CD4-positive, alpha-beta T cell (primary cell): ENCODE results near the gene MSL3B.
A peak's percentile ranks its signal among the peaks of the same experiment; 100 is the strongest.

Source experiments
- ATAC-seq: fragments of 200-7000 bp; cut with Tn5 transposase; one replicate; pipeline ENCODE4 v1.10.0; 2022; ENCODE audit warnings: mild to moderate bottlenecking; ENCODE audit not compliant: poor library complexity
- CTCF ChIA-PET: fragments of 350-600 bp; sonication (Branson Sonifier 250); formaldehyde crosslinking; loops from one replicate; lab custom pipeline; 2021; ENCODE audit warnings: antibody characterized with exemption, inconsistent platforms; lab: Charles Lee
- POLR2A ChIA-PET: fragments of 350-600 bp; sonication (Branson Sonifier 250); formaldehyde crosslinking; loops from one replicate; lab custom pipeline; 2021; ENCODE audit warnings: antibody characterized with exemption, inconsistent platforms; lab: Charles Lee
- DNase-seq, 14 experiments: peaks; one replicate each; pipeline ENCODE4 v3.0.0-alpha.2; 2013 to 2020; ENCODE audit warnings: mixed read lengths in 2 of 14
- H3K27ac ChIP-seq, 2 donors: one replicate each; pipeline versions ENCODE4 v1.5.1 to v1.7.0; 2013; ENCODE audit warnings: low read length in 2 of 2, low read depth in 1 of 2, mild to moderate bottlenecking in 1 of 2
- H3K27me3 ChIP-seq, 2 experiments: 1 replicate in 1 of 2; 2 replicates in 1 of 2; pipeline versions ENCODE4 v1.6.1 to v1.7.0; 2013; ENCODE audit warnings: low read length in 2 of 2, control low read depth in 1 of 2, mild to moderate bottlenecking in 1 of 2, moderate library complexity in 1 of 2; ENCODE audit not compliant: insufficient read depth in 2 of 2, control insufficient read depth in 1 of 2
- H3K36me3 ChIP-seq: one replicate; pipeline ENCODE4 v1.6.1; 2013; ENCODE audit warnings: low read length, control low read depth; ENCODE audit not compliant: insufficient read depth
- H3K4me1 ChIP-seq: one replicate; pipeline ENCODE4 v1.6.1; 2013; ENCODE audit warnings: low read length, control low read depth; ENCODE audit not compliant: insufficient read depth
- H3K4me3 ChIP-seq: one replicate; pipeline ENCODE4 v1.5.1; 2013; ENCODE audit warnings: mild to moderate bottlenecking, low read length, moderate library complexity
- H3K9me3 ChIP-seq, 2 experiments: 1 replicate in 1 of 2; 2 replicates in 1 of 2; pipeline versions ENCODE4 v1.6.1 to v1.7.0; 2013; ENCODE audit warnings: low read length in 2 of 2, mild to moderate bottlenecking in 2 of 2, control low read depth in 1 of 2, moderate library complexity in 1 of 2; ENCODE audit not compliant: control insufficient read depth in 1 of 2, insufficient read depth in 1 of 2
- H3K27ac Mint-ChIP-seq: one replicate; pipeline ENCODE4 v1.8.0; 2020; ENCODE audit warnings: mixed read lengths
- H3K27me3 Mint-ChIP-seq: one replicate; pipeline ENCODE4 v1.8.0; 2021; ENCODE audit warnings: mixed read lengths
- H3K36me3 Mint-ChIP-seq: one replicate; pipeline ENCODE4 v1.8.0; 2021; ENCODE audit warnings: low read depth, mixed read lengths
- H3K4me1 Mint-ChIP-seq: one replicate; pipeline ENCODE4 v1.8.0; 2021; ENCODE audit warnings: low read depth, mixed read lengths
- H3K4me3 Mint-ChIP-seq: one replicate; pipeline ENCODE4 v1.8.0; 2020; ENCODE audit warnings: mild to moderate bottlenecking, mixed read lengths
- H3K9me3 Mint-ChIP-seq: one replicate; pipeline ENCODE4 v1.8.0; 2020; ENCODE audit warnings: mixed read lengths
- CTCF ChIP-seq: fragments of 200-600 bp; IDR thresholded peaks from one replicate; pipeline ENCODE4 v1.8.0; 2022; ENCODE audit warnings: antibody characterized with exemption, mild to moderate bottlenecking
- intact Hi-C, 2 experiments: fragments of 100-400 bp; cut with DNase I in 1 of 2; cut with micrococcal nuclease in 1 of 2; formaldehyde crosslinking; loops; one replicate each; pipeline versions ENCODE4 v1.15.1 to v1.9.0; 2023 to 2025; cut with DNase I, micrococcal nuclease

MSL3B gene

GRCh38 chr2:233821709-233822100 is 46.5 kb downstream of the MSL3B start:
- Histone ChIP-seq H3K4me3 (no peak overlapping the region), H3K36me3 (no peaks in the 10 kb centered on the region), H3K27me3 (peaks cover 0 to 2% of the 10 kb centered on the region in 2 experiments), H3K9me3 (peaks cover 0 to 8% of the 10 kb centered on the region in 2 experiments), H3K27ac (no peak overlapping the region), H3K4me1 (no peaks in the 10 kb centered on the region)
- H3K9me3 Mint-ChIP-seq, result no peaks in the 10 kb centered on the region
- ChIA-PET CTCF (no interaction called here), POLR2A (no interaction called here)
- no peaks in the 10 kb centered on the region for H3K36me3 Mint-ChIP-seq
- peaks cover 7% of the 10 kb centered on the region for H3K27me3 Mint-ChIP-seq
- no peaks in the 10 kb centered on the region for H3K4me1 Mint-ChIP-seq
- H3K27ac Mint-ChIP-seq, result no peak overlapping the region
- DNase-seq, result peak in 2 of 14 experiments; percentile 0 to 12
- no peak for ATAC-seq
- intact Hi-C loops, result no loop called here
- H3K4me3 Mint-ChIP-seq, result no peak overlapping the region
- TF ChIP-seq CTCF, result no peak

- H3K36me3 Mint-ChIP-seq, result no peaks in the 10 kb centered on the region
These were observed 47.0 kb downstream of the MSL3B start for GRCh38 chr2:233821196-233821595.

DNA sequence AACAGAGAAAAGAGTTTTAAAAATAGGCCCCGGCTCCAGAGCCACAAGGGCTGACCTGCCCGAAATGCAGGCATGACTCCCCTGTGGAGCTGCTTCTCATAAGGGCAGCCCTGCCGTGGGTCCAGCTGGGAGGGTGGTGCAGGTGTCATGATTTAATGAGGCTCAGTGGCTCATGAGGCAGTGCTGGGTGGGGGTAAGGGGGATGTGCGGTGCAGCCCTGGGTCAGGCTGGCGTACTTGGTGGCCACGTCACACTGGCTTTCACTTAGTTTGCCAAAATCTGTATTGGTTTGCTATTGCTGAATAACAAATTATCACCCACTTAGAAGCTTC is 47.4 kb downstream of the MSL3B start:
- POLR2A ChIA-PET, result no interaction called here
- Mint-ChIP-seq H3K9me3 (no peaks in the 10 kb centered on the region), H3K27me3 (peaks cover 7% of the 10 kb centered on the region), H3K4me1 (no peaks in the 10 kb centered on the region), H3K4me3 (no peak overlapping the region), H3K27ac (no peak overlapping the region), H3K36me3 (no peaks in the 10 kb centered on the region)
- intact Hi-C loops, result no loop called here
- CTCF ChIA-PET, result no interaction called here
- Histone ChIP-seq H3K27me3 (peaks cover 0 to 5% of the 10 kb centered on the region in 2 experiments), H3K9me3 (peaks cover 0 to 8% of the 10 kb centered on the region in 2 experiments), H3K4me3 (no peak overlapping the region), H3K27ac (no peak overlapping the region), H3K4me1 (no peaks in the 10 kb centered on the region), H3K36me3 (no peaks in the 10 kb centered on the region)
- peak in 1 of 14 experiments; percentile 15 for DNase-seq
- no peak for TF ChIP-seq CTCF
- no peak for ATAC-seq

More at GRCh38 chr2:233821196-233821595, 47.0 kb downstream of the MSL3B start:
- Histone ChIP-seq H3K27ac (no peak overlapping the region), H3K36me3 (no peaks in the 10 kb centered on the region), H3K4me1 (no peaks in the 10 kb centered on the region), H3K27me3 (peaks cover 0 to 5% of the 10 kb centered on the region in 2 experiments), H3K4me3 (no peak overlapping the region), H3K9me3 (peaks cover 0 to 8% of the 10 kb centered on the region in 2 experiments)
- ChIA-PET CTCF (no interaction called here), POLR2A (no interaction called here)
- DNase-seq, result peak in 1 of 14 experiments; percentile 12
- TF ChIP-seq CTCF, result no peak
- no peak for ATAC-seq
- H3K27me3 Mint-ChIP-seq, result peaks cover 7% of the 10 kb centered on the region
- H3K4me1 Mint-ChIP-seq, result no peaks in the 10 kb centered on the region
- no peak overlapping the region for H3K4me3 Mint-ChIP-seq
- no peak overlapping the region for H3K27ac Mint-ChIP-seq
- no peaks in the 10 kb centered on the region for H3K9me3 Mint-ChIP-seq
- intact Hi-C loops, result no loop called here
